HS-5 (cell line): Measurements from ENCODE around the gene ARHGEF12.
A peak's percentile ranks its signal among the peaks of the same experiment; 100 is the strongest.

ENCODE experiments used
- DNase-seq: peaks from one replicate; pipeline ENCODE4 v3.0.0-alpha.2; 2012; ENCODE audit warnings: low read depth

Gene ARHGEF12

GRCh38 chr11:120430146-120430545, 93.9 kb downstream of the ARHGEF12 start:
- DNase-seq: no peak

GRCh38 chr11:120431633-120432032, 95.4 kb downstream of the ARHGEF12 start:
- DNase-seq: no peak

- DNase-seq: peak; percentile 98
These were observed 96.1 kb downstream of the ARHGEF12 start for GRCh38 chr11:120432056-120433018.

GRCh38 chr11:120441592-120441991, 105.4 kb downstream of the ARHGEF12 start:
- DNase-seq: no peak

- DNase-seq: no peak
These were observed 105.8 kb downstream of the ARHGEF12 start for GRCh38 chr11:120442031-120442430.

GRCh38 chr11:120446802-120447201, 110.6 kb downstream of the ARHGEF12 start:
- DNase-seq: no peak

GRCh38 chr11:120448240-120448639, 112.0 kb downstream of the ARHGEF12 start:
- no peak for DNase-seq

- no peak for DNase-seq
These were observed 119.3 kb downstream of the ARHGEF12 start for GRCh38 chr11:120455487-120455886.

GRCh38 chr11:120457996-120458395, 121.8 kb downstream of the ARHGEF12 start:
- no peak for DNase-seq

GRCh38 chr11:120462825-120463224, 126.6 kb downstream of the ARHGEF12 start:
- DNase-seq: no peak

GRCh38 chr11:120465921-120466534, 129.8 kb downstream of the ARHGEF12 start:
- no peak for DNase-seq

GRCh38 chr11:120467627-120468026, 131.4 kb downstream of the ARHGEF12 start:
- no peak for DNase-seq

- DNase-seq: peak; percentile 41
These were observed 134.9 kb downstream of the ARHGEF12 start for GRCh38 chr11:120471131-120471530.

GRCh38 chr11:120471994-120472393, 135.8 kb downstream of the ARHGEF12 start:
- DNase-seq: no peak

- no peak for DNase-seq
These were observed 137.3 kb downstream of the ARHGEF12 start for GRCh38 chr11:120473503-120473902.

GRCh38 chr11:120482149-120482548, 145.9 kb downstream of the ARHGEF12 start:
- no peak for DNase-seq

GRCh38 chr11:120484722-120485121, 148.5 kb downstream of the ARHGEF12 start:
- no peak for DNase-seq

- DNase-seq: no peak
These were observed 149.9 kb downstream of the ARHGEF12 start for GRCh38 chr11:120486138-120486537.

- no peak for DNase-seq
These were observed 153.6 kb downstream of the ARHGEF12 start for GRCh38 chr11:120489799-120490198.

GRCh38 chr11:120492486-120492885, 156.3 kb downstream of the ARHGEF12 start:
- DNase-seq: no peak

GRCh38 chr11:120494595-120494994, 158.4 kb downstream of the ARHGEF12 start:
- DNase-seq: no peak

- DNase-seq: no peak
These were observed 162.9 kb downstream of the ARHGEF12 start for GRCh38 chr11:120499088-120499487.

- no peak for DNase-seq
These were observed 163.6 kb downstream of the ARHGEF12 start for GRCh38 chr11:120499859-120500258.
